GM23248 (cell line): Measurements from ENCODE around the gene ZFYVE9. TPM values are rescaled to one million over a fixed set of nuclear protein-coding genes. Genes with fewer than 3 reads are reported as not detected.
A peak's percentile ranks its signal among the peaks of the same experiment; 100 is the strongest.
"Not testable (repeated sequence)": the region's sequence is repeated elsewhere in the genome, so short reads cannot be mapped to it uniquely, and the experiment has no call there.

Experiments used
- DNase-seq: peaks from one replicate; pipeline ENCODE4 v3.0.0-alpha.2; 2015
- H2AFZ ChIP-seq: fragments of 200-600 bp; sonication (generic); 2 replicates; pipeline ENCODE4 v1.6.1; 2016; ENCODE audit warnings: antibody characterized with exemption
- H3F3A ChIP-seq: fragments of 200-600 bp; sonication (generic); 2 replicates; pipeline ENCODE4 v1.6.1; 2016; ENCODE audit warnings: mild to moderate bottlenecking, antibody characterized with exemption, mixed run types; ENCODE audit not compliant: insufficient read depth
- H3K27ac ChIP-seq: fragments of 200-600 bp; sonication (generic); 2 replicates; pipeline ENCODE4 v1.5.1; 2016; ENCODE audit warnings: mild to moderate bottlenecking
- H3K27me3 ChIP-seq: fragments of 200-600 bp; sonication (generic); replicated peaks from 2 replicates; pipeline ENCODE4 v1.6.1; 2016; ENCODE audit warnings: mild to moderate bottlenecking; ENCODE audit not compliant: insufficient read depth
- H3K36me3 ChIP-seq: fragments of 200-600 bp; sonication (generic); 2 replicates; pipeline ENCODE4 v1.6.1; 2016; ENCODE audit warnings: low read depth, mild to moderate bottlenecking
- H3K4me1 ChIP-seq: fragments of 200-600 bp; sonication (generic); 2 replicates; pipeline ENCODE4 v1.6.1; 2016; ENCODE audit warnings: mild to moderate bottlenecking; ENCODE audit not compliant: insufficient read depth
- H3K4me2 ChIP-seq: fragments of 200-600 bp; sonication (generic); one replicate; pipeline ENCODE4 v1.6.1; 2016; ENCODE audit warnings: mild to moderate bottlenecking; ENCODE audit not compliant: unreplicated experiment
- H3K4me3 ChIP-seq: fragments of 200-600 bp; sonication (generic); 2 replicates; pipeline ENCODE4 v1.5.1; 2016; ENCODE audit warnings: mild to moderate bottlenecking
- H3K79me2 ChIP-seq: fragments of 200-600 bp; sonication (generic); 2 replicates; pipeline ENCODE4 v1.6.1; 2016; ENCODE audit warnings: mild to moderate bottlenecking; ENCODE audit not compliant: insufficient read depth
- H3K9ac ChIP-seq: fragments of 200-600 bp; sonication (generic); 2 replicates; pipeline ENCODE4 v1.6.1; 2016; ENCODE audit warnings: mild to moderate bottlenecking
- H3K9me2 ChIP-seq: fragments of 200-600 bp; sonication (generic); 2 replicates; pipeline ENCODE4 v1.6.1; 2016; ENCODE audit warnings: mixed run types, mild to moderate bottlenecking, moderate library complexity; ENCODE audit not compliant: insufficient read depth
- H3K9me3 ChIP-seq: fragments of 200-600 bp; sonication (generic); one replicate; pipeline ENCODE4 v1.6.1; 2017; ENCODE audit warnings: low read depth
- H4K20me1 ChIP-seq: fragments of 200-600 bp; sonication (generic); 2 replicates; pipeline ENCODE4 v1.6.0; 2016; ENCODE audit not compliant: insufficient read depth
- EZH2 ChIP-seq: fragments of 200-600 bp; sonication (generic); IDR thresholded peaks from 2 replicates; pipeline ENCODE4 v1.6.1; 2018; ENCODE audit warnings: antibody characterized with exemption, mild to moderate bottlenecking; ENCODE audit not compliant: insufficient read depth, poor library complexity, severe bottlenecking
- EZH2phosphoT487 ChIP-seq: fragments of 200-600 bp; sonication (generic); IDR thresholded peaks from 2 replicates; pipeline ENCODE4 v1.6.1; 2018; ENCODE audit warnings: antibody characterized with exemption, moderate library complexity, mild to moderate bottlenecking, low read depth; ENCODE audit not compliant: insufficient read depth
- WGBS, 2 experiments: methylation state at CpG; one replicate each; pipeline ENCODE4 v1.1.6; 2015 to 2017; ENCODE audit warnings: low lambda C conversion rate in 2 of 2, low coverage in 1 of 2; ENCODE audit errors: missing lambda C conversion rate in 2 of 2; 5-methylcytosine and 5-hydroxymethylcytosine counted together
- in situ Hi-C: fragments of 300-500 bp; cut with MboI; formaldehyde crosslinking; loops from 2 replicates; pipeline ENCODE4 v1.15.0; 2020
- polyA plus RNA-seq: library from polyadenylated mRNA; unstranded; fragments of >200 nt; fragmentation: Nextera tagmentation; extraction: Ambion mirVana; gene quantifications from 2 replicates; pipeline ENCODE4 v1.2.1, GENCODE V29; 2016
- total RNA-seq: library from RNA; depleted of rRNA; stranded (reverse); fragments of >200 nt; shearing (Covaris generic); gene quantifications from 2 replicates; pipeline ENCODE4 v1.2.3, GENCODE V29; 2014

The ZFYVE9 gene
- total and polyA plus RNA-seq, 2 experiments from 2014 or later = 6.4 to 28.1 TPM

DNA sequence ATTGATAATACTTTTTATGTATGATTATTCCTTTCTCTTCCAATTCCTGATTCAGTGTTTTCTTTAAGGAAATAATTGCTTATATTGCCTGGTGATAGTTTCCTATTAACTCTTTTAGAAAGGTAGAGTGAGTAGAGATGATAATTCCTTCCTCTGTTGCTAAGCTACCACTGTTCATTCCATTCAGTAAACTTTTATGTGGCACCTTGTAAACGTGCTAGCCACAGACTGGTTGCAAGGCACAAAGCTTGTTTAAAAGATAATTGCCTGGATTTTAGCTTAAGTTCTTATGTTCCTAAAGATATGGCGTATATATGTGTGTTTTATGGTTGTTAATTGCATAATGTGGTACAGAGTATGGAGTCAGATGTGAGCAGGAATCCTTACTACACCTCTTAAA is 3.2 kb downstream of the ZFYVE9 start:
- in situ Hi-C loops = loop anchor here (25.0 kb wide), 1 partner anchor 542 kb away; the partner anchor contains the start of gene COA7
- H2AFZ ChIP-seq = no peak overlapping the region
- no peak overlapping the region for H3K27ac ChIP-seq
- no peaks in the 10 kb centered on the region for H3K36me3 ChIP-seq
- H3K9ac ChIP-seq = no peak overlapping the region
- no peaks in the 10 kb centered on the region for H4K20me1 ChIP-seq
- H3K4me1 ChIP-seq = peaks cover 22% of the 10 kb centered on the region
- WGBS, 2 experiments = 74 to 76% methylated on average over 2 of the region's 2 CpGs
- DNase-seq = no peak
- no peaks in the 10 kb centered on the region for H3K9me3 ChIP-seq
- H3K4me3 ChIP-seq = no peak overlapping the region
- H3K27me3 ChIP-seq = no peaks in the 10 kb centered on the region
- H3F3A ChIP-seq = peaks cover 17% of the 10 kb centered on the region
- H3K79me2 ChIP-seq = peaks cover 74% of the 10 kb centered on the region
- TF ChIP-seq EZH2phosphoT487 (no peak), EZH2 (no peak)
- no peak overlapping the region for H3K4me2 ChIP-seq
- H3K9me2 ChIP-seq = no peaks in the 10 kb centered on the region

DNA sequence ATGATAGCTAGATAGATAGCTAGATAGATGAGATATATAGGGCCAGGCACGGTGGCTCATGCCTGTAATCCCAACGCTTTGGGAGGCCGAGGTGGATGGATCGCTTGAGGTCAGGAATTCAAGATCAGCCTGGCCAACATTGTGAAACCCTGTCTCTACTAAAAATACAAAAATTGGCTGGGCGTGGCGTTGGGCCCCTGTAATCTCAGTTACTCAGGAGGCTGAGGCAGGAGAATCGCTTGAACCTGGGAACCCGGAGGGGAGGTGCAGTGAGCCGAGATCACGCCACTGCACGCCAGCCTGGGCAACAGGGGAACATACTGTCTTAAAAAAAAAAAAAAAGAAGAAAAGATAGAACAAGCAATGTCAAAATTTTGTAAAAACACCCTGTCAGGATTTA is 8.6 kb downstream of the ZFYVE9 start:
- H3K36me3 ChIP-seq, H3K27me3 ChIP-seq, H3K4me2 ChIP-seq, in situ Hi-C loops, H3K4me3 ChIP-seq, H3K4me1 ChIP-seq, H3K9ac ChIP-seq, H3K9me2 ChIP-seq, H3K27ac ChIP-seq, H3K9me3 ChIP-seq, H4K20me1 ChIP-seq, H2AFZ ChIP-seq, DNase-seq: not testable (repeated sequence)
- H3F3A ChIP-seq = peaks cover 20% of the 10 kb centered on the region
- WGBS, 2 experiments = 93 to 96% methylated on average over 9 to 11 of the region's 11 CpGs
- H3K79me2 ChIP-seq = peaks cover 92% of the 10 kb centered on the region

DNA sequence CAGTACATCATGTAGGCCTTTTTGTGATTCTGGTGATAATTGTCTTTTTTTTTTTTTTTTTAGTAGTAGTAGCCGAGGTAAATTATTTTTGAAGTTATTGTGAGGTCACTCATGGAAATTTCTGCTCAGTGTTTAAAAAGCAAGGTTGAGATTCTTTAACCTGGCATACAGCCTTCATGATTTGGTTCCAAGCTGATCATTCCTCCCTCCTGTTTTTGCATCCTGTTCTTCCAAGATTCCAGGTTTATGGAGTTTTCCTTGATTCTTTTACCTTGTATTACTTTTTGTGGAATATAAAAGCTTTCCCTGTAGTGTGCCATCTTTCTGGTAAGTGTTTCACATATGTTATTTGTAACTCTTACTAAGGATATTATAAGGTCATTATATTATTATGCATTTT is 9.1 kb downstream of the ZFYVE9 start:
- no peaks in the 10 kb centered on the region for H3K9me2 ChIP-seq
- H3K9me3 ChIP-seq = no peaks in the 10 kb centered on the region
- H3K4me2 ChIP-seq = no peak overlapping the region
- H3K4me1 ChIP-seq = no peaks in the 10 kb centered on the region
- TF ChIP-seq EZH2 (no peak), EZH2phosphoT487 (no peak)
- in situ Hi-C loops = no loop called here
- H3F3A ChIP-seq = peaks cover 20% of the 10 kb centered on the region
- DNase-seq = no peak
- no peak overlapping the region for H3K4me3 ChIP-seq
- no peak overlapping the region for H3K9ac ChIP-seq
- H3K36me3 ChIP-seq = no peaks in the 10 kb centered on the region
- no peaks in the 10 kb centered on the region for H3K27me3 ChIP-seq
- WGBS, 2 experiments = 64 to 67% methylated on average over 1 of the region's 1 CpG
- peaks cover 92% of the 10 kb centered on the region for H3K79me2 ChIP-seq
- no peaks in the 10 kb centered on the region for H4K20me1 ChIP-seq
- no peak overlapping the region for H2AFZ ChIP-seq
- no peak overlapping the region for H3K27ac ChIP-seq

GRCh38 chr1:52152572-52152971 is 10.7 kb downstream of the ZFYVE9 start:
- peak overlapping the region; percentile 1; the same call in 1 of the 2 replicates for H3K27ac ChIP-seq
- no peak overlapping the region for H3K9ac ChIP-seq
- in situ Hi-C loops = no loop called here
- peaks cover 2% of the 10 kb centered on the region; the same call in 1 of the 2 replicates for H3K4me1 ChIP-seq
- H3K27me3 ChIP-seq = no peaks in the 10 kb centered on the region
- peaks cover 20% of the 10 kb centered on the region for H3F3A ChIP-seq
- no peak overlapping the region for H2AFZ ChIP-seq
- DNase-seq = no peak
- 98 to 100% methylated on average over 2 of the region's 2 CpGs for WGBS, 2 experiments
- H3K9me3 ChIP-seq = no peaks in the 10 kb centered on the region
- peaks cover 90% of the 10 kb centered on the region for H3K79me2 ChIP-seq
- H3K36me3 ChIP-seq = no peaks in the 10 kb centered on the region
- H3K4me2 ChIP-seq = no peak overlapping the region
- no peaks in the 10 kb centered on the region for H4K20me1 ChIP-seq
- TF ChIP-seq EZH2phosphoT487 = no peak
- no peak for TF ChIP-seq EZH2
- no peak overlapping the region for H3K4me3 ChIP-seq
- no peaks in the 10 kb centered on the region for H3K9me2 ChIP-seq

DNA sequence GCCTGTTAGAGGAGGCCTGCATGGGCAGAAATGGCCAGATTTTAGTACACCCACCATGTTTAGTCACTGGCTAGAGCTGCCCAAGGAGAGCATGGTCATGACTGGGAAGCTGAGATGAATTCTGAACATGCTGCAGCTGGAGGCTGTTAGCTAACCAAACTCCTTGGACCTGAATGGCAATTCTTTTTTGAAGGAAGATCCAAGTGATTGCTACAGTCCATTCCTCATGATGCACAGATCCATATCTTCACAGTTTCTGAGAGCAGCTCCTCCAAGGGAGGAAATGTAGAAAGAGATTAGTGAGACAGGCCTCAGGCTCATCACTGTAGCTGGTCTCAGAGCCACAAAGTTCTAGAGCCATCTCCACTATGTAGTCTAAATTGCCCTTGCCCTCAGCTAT is 11.1 kb downstream of the ZFYVE9 start:
- H2AFZ ChIP-seq = no peak overlapping the region
- peaks cover 5% of the 10 kb centered on the region; the same call in 1 of the 2 replicates for H3K4me1 ChIP-seq
- H3K27me3 ChIP-seq = no peaks in the 10 kb centered on the region
- H3K4me2 ChIP-seq = no peak overlapping the region
- in situ Hi-C loops = no loop called here
- H3K9me2 ChIP-seq = no peaks in the 10 kb centered on the region
- peaks cover 90% of the 10 kb centered on the region for H3K79me2 ChIP-seq
- no peak overlapping the region for H3K4me3 ChIP-seq
- H4K20me1 ChIP-seq = no peaks in the 10 kb centered on the region
- no peaks in the 10 kb centered on the region for H3K9me3 ChIP-seq
- peaks cover 21% of the 10 kb centered on the region for H3F3A ChIP-seq
- no peak for TF ChIP-seq EZH2phosphoT487
- TF ChIP-seq EZH2 = no peak
- DNase-seq = peak; percentile 65
- H3K27ac ChIP-seq = peak overlapping the region; percentile 1; the same call in 1 of the 2 replicates
- no peaks in the 10 kb centered on the region for H3K36me3 ChIP-seq
- H3K9ac ChIP-seq = no peak overlapping the region
